Stimulated activated CD4-positive, alpha-beta T cell treated with anti-CD3 and anti-CD28 coated beads, TNF-alpha, amount 100 ng/mL, for 24 hours (primary cell): ENCODE data around the gene ZBTB24.
"Not testable (repeated sequence)": the region's sequence is repeated elsewhere in the genome, so short reads cannot be mapped to it uniquely, and the experiment has no call there.

Experiments
- DNase-seq, 3 experiments: peaks; one replicate each; pipeline ENCODE4 v3.0.0-alpha.2; 2020; ENCODE audit warnings: low read depth in 3 of 3

Gene ZBTB24

GRCh38 chr6:109471105-109471810 is 11.8 kb downstream of the ZBTB24 start:
- DNase-seq, result no peak

- DNase-seq, result no peak
These were observed 13.3 kb downstream of the ZBTB24 start for GRCh38 chr6:109469591-109470189.

GRCh38 chr6:109467696-109468095 is 15.3 kb downstream of the ZBTB24 start:
- DNase-seq, result no peak

DNA sequence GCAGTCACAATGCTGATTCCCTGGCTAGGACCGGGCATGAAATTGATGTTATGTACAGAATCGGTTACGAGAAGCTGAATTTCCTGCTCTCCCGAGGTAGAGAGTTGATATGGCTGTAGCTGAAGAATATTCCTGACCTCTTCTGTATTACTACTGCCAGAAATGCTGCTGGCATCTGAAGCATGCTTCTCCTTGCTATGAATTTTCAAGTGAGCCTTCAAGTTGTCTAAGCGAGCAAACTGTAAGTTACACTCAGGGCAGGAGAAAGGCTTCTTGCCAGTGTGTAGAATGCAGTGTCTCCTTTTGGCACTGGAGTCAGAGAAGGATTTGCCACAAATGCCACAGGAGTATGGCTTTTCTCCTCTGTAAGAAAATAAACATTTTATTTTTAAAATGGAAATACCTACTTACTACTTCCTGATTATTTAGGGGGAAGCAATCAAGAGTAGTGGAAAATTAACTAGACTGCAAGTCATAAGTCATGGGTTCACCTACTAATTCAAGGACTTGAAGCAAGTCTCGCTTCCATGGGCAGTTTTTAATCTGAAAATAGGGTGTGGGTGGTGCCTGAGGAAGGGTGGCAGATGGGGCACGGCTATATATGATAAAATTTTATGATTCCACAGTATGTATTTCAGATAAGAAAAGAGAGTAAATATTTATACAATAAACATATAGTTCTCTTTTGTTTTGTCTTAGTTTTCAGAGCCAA is 16.7 kb downstream of the ZBTB24 start:
- no peak for DNase-seq

DNA sequence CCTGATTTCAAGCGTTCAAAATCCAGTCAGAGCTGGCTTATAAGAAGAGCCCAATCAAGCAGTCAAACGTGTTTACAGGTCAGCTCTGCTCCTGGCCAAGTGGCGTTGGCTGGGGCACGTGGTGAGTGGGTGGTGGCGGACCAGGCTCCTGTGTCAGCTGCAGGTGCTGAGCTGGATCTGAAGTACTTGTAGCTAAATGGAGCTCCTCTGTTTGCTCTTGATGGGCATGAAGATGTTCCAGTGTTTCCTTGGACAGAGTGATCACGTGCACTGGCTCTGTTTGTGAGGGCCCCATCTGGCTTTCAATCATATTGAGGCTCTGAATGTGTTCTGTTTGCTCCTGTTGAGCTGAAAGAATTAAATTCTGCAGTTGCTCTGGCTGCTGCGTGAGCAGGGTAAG is 17.2 kb downstream of the ZBTB24 start:
- DNase-seq, result no peak

DNA sequence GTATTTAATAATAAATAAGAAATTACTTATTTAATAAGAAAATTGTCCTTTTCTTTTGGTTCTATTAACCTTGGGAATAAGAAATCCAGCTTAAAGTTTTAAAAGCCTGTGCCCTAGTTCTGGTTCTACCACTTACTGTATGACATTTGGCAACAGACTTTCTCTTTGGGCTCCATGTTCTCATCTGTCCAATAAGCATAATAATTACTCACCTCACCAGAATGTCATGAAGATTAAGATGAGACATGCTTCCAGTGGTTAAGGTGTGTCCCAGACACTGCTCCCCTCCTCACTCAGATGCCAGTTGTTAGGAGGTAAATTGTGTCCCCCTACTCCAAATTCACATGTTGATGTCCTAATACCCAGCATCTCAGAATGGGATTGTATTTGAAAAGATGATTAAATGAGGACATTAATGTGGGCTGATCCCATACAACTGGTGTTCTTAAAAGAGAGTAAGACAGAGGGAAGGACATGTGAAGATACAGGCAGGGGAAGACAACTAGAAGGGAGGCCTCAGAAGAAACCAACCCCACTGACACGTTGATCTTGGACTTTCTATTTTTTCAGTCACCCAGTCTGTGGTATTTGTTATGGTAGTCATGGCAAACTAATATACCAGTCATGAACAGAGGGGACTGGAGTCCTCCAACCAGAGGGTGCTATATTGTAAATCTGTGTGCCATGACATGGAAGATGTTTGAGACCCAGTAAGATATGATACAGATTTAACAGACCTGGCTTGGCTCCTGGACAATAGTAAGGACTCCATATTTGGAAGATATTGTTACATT is 21.1 kb downstream of the ZBTB24 start:
- no peak for DNase-seq

DNA sequence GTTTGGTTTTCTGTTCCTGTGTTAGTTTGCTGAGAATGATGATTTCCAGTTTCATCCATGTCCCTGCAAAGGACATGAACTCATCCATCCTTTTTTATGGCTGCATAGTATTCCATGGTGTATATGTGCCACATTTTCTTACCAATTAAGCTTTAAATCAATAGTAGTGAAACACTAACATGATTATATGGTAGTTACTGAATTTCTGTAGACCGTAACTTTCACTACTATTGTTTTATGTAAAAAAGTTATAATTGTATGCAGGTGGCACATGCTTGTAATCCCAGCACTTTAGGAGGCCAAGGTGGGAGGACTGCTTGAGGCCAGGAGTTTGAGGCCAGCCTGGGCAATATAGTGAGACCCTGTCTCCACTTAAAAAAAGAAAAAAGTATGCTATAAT is 21.8 kb downstream of the ZBTB24 start:
- not testable (repeated sequence) for DNase-seq

DNA sequence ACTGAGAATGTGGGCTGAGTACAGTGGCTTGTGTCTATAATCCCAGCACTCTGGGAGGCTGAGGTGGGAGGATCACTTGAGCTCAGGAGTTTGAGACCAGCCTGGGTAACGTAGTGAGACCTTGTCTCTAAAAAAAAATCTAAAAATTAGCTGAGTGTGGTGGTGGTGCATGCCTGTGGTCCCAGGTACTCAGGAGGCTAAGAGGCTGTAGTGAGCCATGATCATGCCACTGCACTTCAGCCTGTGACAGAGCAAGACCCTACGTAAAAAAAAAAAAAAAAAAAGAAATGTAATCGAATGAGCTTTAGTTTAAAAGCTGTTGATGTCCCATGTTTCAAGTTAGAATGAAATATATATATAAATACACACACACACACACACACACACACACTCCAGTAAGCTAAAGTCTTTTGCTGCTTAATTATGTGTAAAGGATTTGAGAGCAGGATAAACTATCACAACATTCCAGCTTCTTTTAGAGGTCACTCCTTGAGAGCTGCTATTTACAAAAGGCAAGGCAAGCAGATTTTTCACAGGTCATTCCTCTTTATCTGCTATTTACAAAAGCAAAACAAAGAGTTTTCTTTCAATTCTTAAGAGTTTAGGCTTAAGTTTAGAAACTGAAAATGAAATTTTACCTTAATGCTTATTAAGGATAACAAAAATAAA is 22.7 kb downstream of the ZBTB24 start:
- DNase-seq, result no peak

DNA sequence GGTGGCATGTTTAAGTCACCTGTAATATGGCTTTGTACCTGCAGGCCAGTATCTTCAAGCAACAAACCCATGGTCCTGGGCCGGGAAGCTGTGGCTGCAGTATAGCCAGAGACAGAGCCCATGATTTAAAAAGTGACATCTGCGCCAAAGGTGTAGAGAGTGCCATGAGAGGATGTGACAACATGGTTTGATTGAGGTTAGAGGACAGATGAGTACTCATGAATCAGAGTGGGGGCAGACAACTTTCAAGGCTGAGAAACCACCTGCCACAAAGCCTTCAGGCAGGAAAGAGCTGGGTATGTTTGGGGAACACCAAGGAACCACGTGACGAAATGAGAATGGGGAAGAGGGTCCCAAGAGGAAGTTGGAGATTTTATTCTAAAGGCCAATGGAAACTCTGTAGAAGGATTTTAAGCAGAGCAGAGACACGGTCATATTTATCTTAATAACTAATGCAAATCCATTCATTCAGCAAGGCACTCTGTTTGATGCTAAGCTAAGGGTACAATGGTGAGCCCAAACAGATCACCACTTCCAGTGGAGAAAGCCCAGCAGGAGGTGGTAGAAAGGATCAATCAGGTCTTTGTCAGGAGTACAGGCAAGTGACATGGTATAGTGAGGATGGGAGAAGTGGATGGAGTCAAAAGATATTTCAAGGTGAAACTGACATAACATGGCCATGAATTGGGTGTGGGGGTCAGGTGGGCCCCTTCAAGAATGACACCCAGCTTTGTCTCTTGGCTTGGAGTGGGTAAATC is 24.1 kb downstream of the ZBTB24 start:
- no peak for DNase-seq

DNA sequence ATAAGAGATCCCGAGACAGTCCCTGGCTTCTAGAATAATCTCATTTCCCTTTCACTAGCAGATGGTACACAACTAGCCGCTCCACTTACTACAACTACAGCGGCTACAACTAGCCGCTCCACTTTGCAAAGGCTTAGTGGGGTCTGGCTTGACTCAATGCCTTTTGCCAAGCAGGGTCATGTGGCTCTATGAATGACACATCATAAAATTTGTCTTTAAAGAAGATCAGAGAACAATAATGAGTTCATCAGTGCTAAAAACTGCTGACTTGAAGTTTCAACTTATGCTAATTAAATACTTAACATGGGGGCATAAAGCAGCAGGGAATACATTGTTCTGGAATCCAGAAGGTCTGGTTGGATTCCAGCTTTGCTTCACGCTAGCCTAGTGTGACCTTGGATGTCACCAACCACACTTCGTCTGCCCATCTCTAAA is 25.4 kb downstream of the ZBTB24 start:
- no peak for DNase-seq

GRCh38 chr6:109456710-109457561 is 26.1 kb downstream of the ZBTB24 start:
- DNase-seq, result no peak

DNA sequence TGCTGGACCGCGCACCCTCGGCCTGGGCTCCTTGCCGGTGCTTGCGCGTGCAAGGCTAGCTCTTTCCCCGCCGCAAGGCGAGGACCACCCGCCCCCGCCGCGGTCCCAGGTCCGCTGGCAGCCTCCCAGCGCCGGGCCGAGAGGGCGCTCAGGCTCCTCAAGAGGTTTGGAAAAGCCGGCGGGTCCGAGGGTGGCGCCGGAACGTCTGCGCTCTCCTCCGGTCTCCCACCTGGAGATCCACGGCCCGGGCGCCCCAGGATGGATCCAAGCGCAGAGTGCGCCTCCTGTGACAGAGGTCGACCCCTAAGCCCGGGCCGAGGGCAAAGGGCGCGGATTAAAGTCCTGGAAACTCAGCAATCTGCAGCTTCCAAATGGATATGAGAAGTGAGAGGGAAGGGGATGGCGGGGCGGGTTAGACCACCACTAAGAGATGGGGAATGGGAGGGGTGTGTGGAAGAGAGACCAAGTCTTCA is 26.9 kb downstream of the ZBTB24 start:
- DNase-seq, result no peak

GRCh38 chr6:109455437-109456110 is 27.4 kb downstream of the ZBTB24 start, which contains the start of gene MICAL1:
Gene MICAL1, minus strand, starts transcription at chr6:109455772. Its CDS starts 1,576 bp downstream, at chr6:109454196.
- DNase-seq, result peak in 2 of 3 experiments; percentile 29 to 55

DNA sequence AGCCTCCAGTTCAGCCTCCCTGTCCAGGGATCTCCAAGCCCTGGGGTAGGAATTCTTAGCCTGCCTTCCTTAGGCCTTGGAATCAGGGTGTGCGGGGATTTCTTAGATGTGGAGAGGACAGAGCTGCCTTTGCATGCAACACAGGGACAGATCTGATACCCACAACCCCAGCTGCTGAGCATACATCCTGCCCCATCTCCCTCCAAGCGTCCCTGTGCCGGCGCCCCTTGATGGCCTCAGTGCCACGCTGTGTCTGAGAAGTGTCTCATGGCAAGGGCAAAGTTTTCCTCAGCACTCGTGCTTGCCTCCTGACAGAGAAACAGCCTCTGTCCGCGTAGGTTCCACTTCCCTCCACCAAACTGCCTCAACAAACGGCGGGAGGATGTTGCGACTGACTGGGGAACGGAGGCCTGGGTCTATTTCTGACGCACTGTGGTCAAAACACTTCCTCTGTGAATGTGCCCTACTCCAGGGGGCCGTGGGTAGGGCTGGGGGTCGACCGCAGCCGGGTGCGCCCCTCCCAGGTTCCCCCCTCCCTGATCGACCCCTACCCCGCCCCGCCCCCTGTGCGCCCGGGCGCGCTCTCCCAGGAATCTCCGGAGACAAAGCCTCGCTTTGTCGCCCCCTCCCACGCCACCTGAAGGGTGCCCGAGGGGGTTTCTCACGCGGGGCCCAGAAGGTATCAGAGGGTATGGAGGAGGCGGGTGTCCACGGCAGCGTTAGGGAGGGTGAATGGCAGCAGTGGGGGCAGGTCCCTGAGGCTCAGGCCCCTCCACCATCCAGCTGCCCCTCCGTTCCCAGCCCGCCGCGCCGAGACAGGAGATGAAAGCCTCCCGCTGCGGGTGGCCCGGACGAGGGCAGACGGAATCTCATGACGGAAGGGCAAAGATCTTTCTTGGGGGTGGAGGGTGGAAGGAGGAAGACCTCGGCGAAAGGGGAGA is 28.3 kb downstream of the ZBTB24 start:
- DNase-seq, result peak in 2 of 3 experiments; percentile 33 to 55

GRCh38 chr6:109453594-109454495 is 29.2 kb downstream of the ZBTB24 start:
- DNase-seq, result no peak

GRCh38 chr6:109453156-109453555 is 29.9 kb downstream of the ZBTB24 start:
- no peak for DNase-seq

DNA sequence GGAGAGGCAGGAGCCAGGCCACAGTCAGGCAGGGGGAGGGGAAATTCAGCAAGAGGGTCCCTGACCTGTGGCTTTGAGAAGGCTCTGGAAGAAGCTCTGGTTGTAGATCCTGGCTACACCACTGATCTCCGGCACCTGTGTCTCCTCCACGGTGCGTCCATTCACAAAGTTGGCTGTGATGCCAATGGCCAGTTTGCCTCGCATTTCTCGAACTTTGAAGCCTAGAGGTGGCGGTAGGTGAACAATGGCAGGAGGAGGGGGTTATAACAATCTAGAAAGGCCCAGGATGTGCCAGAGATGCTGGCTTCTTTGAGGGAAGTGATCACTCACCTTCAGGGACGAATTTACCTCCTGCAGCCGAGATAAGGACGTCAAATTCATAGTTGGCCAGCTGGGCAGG is 30.8 kb downstream of the ZBTB24 start:
- DNase-seq, result no peak
